HepG2 (cell line): ENCODE measurements around the gene LAMTOR1. TPM values are rescaled to one million over a fixed set of nuclear protein-coding genes. Genes with fewer than 3 reads are reported as not detected.
A peak's percentile ranks its signal among the peaks of the same experiment; 100 is the strongest.

Experiments used
- ATM ChIP-seq: fragments of 450-650 bp; IDR thresholded peaks from 2 replicates; pipeline ENCODE4 v1.7.1; 2017; ENCODE audit warnings: mild to moderate bottlenecking, borderline replicate concordance
- CENPBD1 ChIP-seq: sonication (generic); formaldehyde crosslinking; IDR thresholded peaks from 2 replicates; pipeline ENCODE4 v1.8.0; 2022; ENCODE audit warnings: missing genetic modification reagents, low read depth, mild to moderate bottlenecking, borderline replicate concordance
- E2F1 ChIP-seq: sonication (generic); formaldehyde crosslinking; IDR thresholded peaks from 2 replicates; pipeline ENCODE4 v1.5.0; 2020; ENCODE audit warnings: missing genetic modification reagents
- HDAC2 ChIP-seq: sonication (generic); formaldehyde crosslinking; IDR thresholded peaks from 2 replicates; pipeline ENCODE4 v1.4.0; 2020; ENCODE audit warnings: missing genetic modification reagents
- HOXD1 ChIP-seq: sonication (generic); formaldehyde crosslinking; IDR thresholded peaks from 2 replicates; pipeline ENCODE4 v1.5.0; 2020; ENCODE audit warnings: missing genetic modification reagents
- KAT7 ChIP-seq: IDR thresholded peaks from 2 replicates; pipeline ENCODE4 v1.6.1; 2018; ENCODE audit warnings: borderline replicate concordance, missing compliant biosample characterization
- KDM3A ChIP-seq: IDR thresholded peaks from 2 replicates; pipeline ENCODE4 v1.6.1; 2018; ENCODE audit warnings: low read depth, missing compliant biosample characterization
- LBX2 ChIP-seq: sonication (generic); formaldehyde crosslinking; IDR thresholded peaks from 2 replicates; pipeline ENCODE4 v1.5.0; 2020; ENCODE audit warnings: missing genetic modification reagents, mild to moderate bottlenecking, borderline replicate concordance
- MAZ ChIP-seq, 2 experiments: sonication (generic) in 1 of 2; formaldehyde crosslinking in 1 of 2; IDR thresholded peaks; 2 replicates each; pipeline versions ENCODE4 v1.5.0 to v1.6.1; 2012 to 2020; ENCODE audit warnings: low read depth in 2 of 2, mild to moderate bottlenecking in 2 of 2, borderline replicate concordance in 1 of 2, improper control_type of control experiment in 1 of 2, low read length in 1 of 2, missing genetic modification reagents in 1 of 2, moderate library complexity in 1 of 2
- POLR2A ChIP-seq, 2 experiments: IDR thresholded peaks; 2 replicates each; pipeline ENCODE4 v1.6.1; 2011; ENCODE audit warnings: low read depth in 2 of 2, low read length in 2 of 2, mild to moderate bottlenecking in 1 of 2, moderate library complexity in 1 of 2; ENCODE audit not compliant: insufficient read depth in 1 of 2
- RORA ChIP-seq: sonication (generic); formaldehyde crosslinking; IDR thresholded peaks from 2 replicates; pipeline ENCODE4 v1.5.0; 2020; ENCODE audit warnings: mild to moderate bottlenecking, missing genetic modification reagents, moderate library complexity
- SMARCE1 ChIP-seq: fragments of 450-650 bp; IDR thresholded peaks from 2 replicates; pipeline ENCODE4 v1.6.1; 2017; ENCODE audit warnings: borderline replicate concordance
- SRSF4 ChIP-seq: fragments of 200-400 bp; formaldehyde crosslinking; IDR thresholded peaks from one replicate; pipeline ENCODE4 v1.6.1; 2018; ENCODE audit warnings: mild to moderate bottlenecking, low read depth, low read length, moderate library complexity; ENCODE audit not compliant: poor library complexity, severe bottlenecking
- ZBTB49 ChIP-seq: sonication (generic); formaldehyde crosslinking; IDR thresholded peaks from 2 replicates; pipeline ENCODE4 v1.4.0; 2020; ENCODE audit warnings: missing genetic modification reagents, borderline replicate concordance
- ZC3H4 ChIP-seq: sonication (generic); formaldehyde crosslinking; IDR thresholded peaks from 2 replicates; pipeline ENCODE4 v1.4.0; 2020; ENCODE audit warnings: missing genetic modification reagents, borderline replicate concordance
- ZFP82 ChIP-seq: sonication (generic); formaldehyde crosslinking; IDR thresholded peaks from 2 replicates; pipeline ENCODE4 v1.5.1; 2020; ENCODE audit warnings: mild to moderate bottlenecking, missing genetic modification reagents, borderline replicate concordance
- ZNF513 ChIP-seq: sonication (generic); formaldehyde crosslinking; conservative IDR thresholded peaks from 2 replicates; pipeline ENCODE4 v1.5.0; 2020; ENCODE audit warnings: missing genetic modification reagents
- ZNF557 ChIP-seq: sonication (generic); formaldehyde crosslinking; IDR thresholded peaks from 2 replicates; pipeline ENCODE4 v1.4.0; 2020; ENCODE audit warnings: missing genetic modification reagents
- ZNF773 ChIP-seq: sonication (generic); formaldehyde crosslinking; IDR thresholded peaks from 2 replicates; pipeline ENCODE4 v1.4.0; 2020; ENCODE audit warnings: missing genetic modification reagents, borderline replicate concordance
- ZNF781 ChIP-seq: sonication (generic); formaldehyde crosslinking; IDR thresholded peaks from 2 replicates; pipeline ENCODE4 v1.5.1; 2020; ENCODE audit warnings: borderline replicate concordance, mild to moderate bottlenecking, missing genetic modification reagents; ENCODE audit errors: not compliant biosample characterization
- ZNF790 ChIP-seq: sonication (generic); formaldehyde crosslinking; IDR thresholded peaks from 2 replicates; pipeline ENCODE4 v1.8.0; 2022; ENCODE audit warnings: missing genetic modification reagents, mild to moderate bottlenecking, borderline replicate concordance
- polyA plus RNA-seq, 8 experiments: library from polyadenylated mRNA; depleted of rRNA in 3 of 8; stranded (reverse) in 7 of 8; unstranded in 1 of 8; fragments of >200 nt; fragmentation: Illumina TruSeq in 4 of 8; extraction: Trizol in 4 of 8; gene quantifications; 2 replicates each; pipeline versions ENCODE4 v1.2.1 to v1.2.3, GENCODE V29; 2011 to 2016; ENCODE audit warnings: low read depth in 4 of 8, missing spikeins in 1 of 8, mixed read lengths in 1 of 8; ENCODE audit not compliant: insufficient read depth in 1 of 8
- total RNA-seq, 5 experiments: library from RNA; depleted of rRNA; stranded (reverse); fragments of >200 nt; fragmentation: Illumina TruSeq; extraction: Trizol; gene quantifications; 2 replicates each; pipeline ENCODE4 v1.2.3, GENCODE V29; 2016; ENCODE audit warnings: low read depth in 1 of 5

The LAMTOR1 gene
- total and polyA plus RNA-seq, 2 of the 13 experiments (the other 11 are each of a cell fraction or from before 2014, with no cell fraction given): 60.4 to 66.0 TPM

GRCh38 chr11:72102946-72103753, at the start of gene LAMTOR1 (continued):
- TF ChIP-seq SRSF4 (no peak), ZFP82 (CRISPR knock-in tag) (0 out of 2 replicates have a peak, but pooled peaks have one; percentile 47), POLR2A (IDR thresholded peaks at IDR 0.05; ENCODE audit: insufficient read depth in 1 of 2, low read depth in 2 of 2, low read length in 2 of 2) (peak; percentile 77 to 86), ZC3H4 (CRISPR knock-in tag) (peak; percentile 18; the same call in 1 of the 2 replicates), SMARCE1 (no peak), LBX2 (CRISPR knock-in tag) (no peak), RORA (CRISPR knock-in tag) (no peak), ZNF773 (CRISPR knock-in tag) (no peak), ZNF513 (no peak), ZNF781 (CRISPR knock-in tag) (peak; percentile 67), E2F1 (peak; percentile 40; the same call in 1 of the 2 replicates), ATM (no peak), KAT7 (CRISPR knock-in tag) (peak; percentile 84; the same call in 1 of the 2 replicates), ZBTB49 (peak; percentile 23; the same call in 1 of the 2 replicates), MAZ (IDR thresholded peaks at IDR 0.05; ENCODE audit: borderline replicate concordance, low read depth, low read length) (peak; percentile 72; the same call in 1 of the 2 replicates), MAZ (CRISPR knock-in tag; IDR thresholded peaks at IDR 0.05; ENCODE audit: low read depth) (peak; percentile 72), CENPBD1 (CRISPR knock-in tag) (no peak), ZNF790 (CRISPR knock-in tag) (no peak), HDAC2 (no peak; the same call in 1 of the 2 replicates), KDM3A (no peak; the same call in 1 of the 2 replicates), HOXD1 (CRISPR knock-in tag) (no peak; the same call in 1 of the 2 replicates), ZNF557 (CRISPR knock-in tag) (no peak)
